Measurements from ENCODE around the gene SALL4. TPM values are rescaled to one million over a fixed set of nuclear protein-coding genes. Genes with fewer than 3 reads are reported as not detected.
A peak's percentile ranks its signal among the peaks of the same experiment; 100 is the strongest.

The SALL4 gene
- total RNA-seq, 1 experiment from 2014 or later, result 0.79 TPM

GRCh38 chr20:51812861-51813260 lies 10.5 kb upstream of the SALL4 start:
- Histone ChIP-seq H3K27ac (no peak overlapping the region), H3K36me3 (no peaks in the 10 kb centered on the region), H3K4me3 (no peak overlapping the region), H3K27me3 (replicated peaks) (no peaks in the 10 kb centered on the region), H3K9me3 (replicated peaks) (no peaks in the 10 kb centered on the region), H3K4me1 (replicated peaks) (no peaks in the 10 kb centered on the region)
- no peak for DNase-seq (ENCODE audit: low read depth in 1 of 2, low spot score in 2 of 2)

- Histone ChIP-seq H3K36me3 (no peaks in the 10 kb centered on the region), H3K4me3 (no peak overlapping the region), H3K27me3 (replicated peaks) (no peaks in the 10 kb centered on the region), H3K27ac (no peak overlapping the region), H3K4me1 (replicated peaks) (no peaks in the 10 kb centered on the region), H3K9me3 (replicated peaks) (no peaks in the 10 kb centered on the region)
- no peak for DNase-seq (ENCODE audit: low read depth in 1 of 2, low spot score in 2 of 2)
Measured at GRCh38 chr20:51811514-51812128, 9.3 kb upstream of the SALL4 start.

GRCh38 chr20:51811042-51811355 lies 8.7 kb upstream of the SALL4 start:
- DNase-seq (ENCODE audit: low read depth in 1 of 2, low spot score in 2 of 2), result no peak
- Histone ChIP-seq H3K36me3 (no peaks in the 10 kb centered on the region), H3K27me3 (replicated peaks) (no peaks in the 10 kb centered on the region)

GRCh38 chr20:51810155-51811041 lies 8.1 kb upstream of the SALL4 start:
- Histone ChIP-seq H3K4me3 (no peak overlapping the region), H3K27me3 (replicated peaks) (no peaks in the 10 kb centered on the region), H3K36me3 (no peaks in the 10 kb centered on the region), H3K4me1 (replicated peaks) (no peaks in the 10 kb centered on the region), H3K9me3 (replicated peaks) (no peaks in the 10 kb centered on the region), H3K27ac (no peak overlapping the region)
- DNase-seq (ENCODE audit: low read depth in 1 of 2, low spot score in 2 of 2), result no peak

More at GRCh38 chr20:51811042-51811355, 8.7 kb upstream of the SALL4 start:
- no peak overlapping the region for H3K4me3 ChIP-seq
- no peaks in the 10 kb centered on the region for H3K4me1 ChIP-seq (replicated peaks)
- H3K9me3 ChIP-seq (replicated peaks), result no peaks in the 10 kb centered on the region
- no peak overlapping the region for H3K27ac ChIP-seq

- no peak overlapping the region for H3K4me3 ChIP-seq
- H3K4me1 ChIP-seq (replicated peaks), result no peaks in the 10 kb centered on the region
- no peaks in the 10 kb centered on the region for H3K9me3 ChIP-seq (replicated peaks)
- DNase-seq (ENCODE audit: low read depth in 1 of 2, low spot score in 2 of 2), result no peak
- H3K36me3 ChIP-seq, result no peaks in the 10 kb centered on the region
- no peaks in the 10 kb centered on the region for H3K27me3 ChIP-seq (replicated peaks)
- H3K27ac ChIP-seq, result no peak overlapping the region
Measured at GRCh38 chr20:51807720-51808250, 5.5 kb upstream of the SALL4 start.

GRCh38 chr20:51804754-51805153 lies 2.4 kb upstream of the SALL4 start:
- H3K4me1 ChIP-seq (replicated peaks), result peaks cover 11% of the 10 kb centered on the region
- no peak for DNase-seq (ENCODE audit: low read depth in 1 of 2, low spot score in 2 of 2)
- H3K36me3 ChIP-seq, result no peaks in the 10 kb centered on the region
- H3K27me3 ChIP-seq (replicated peaks), result no peaks in the 10 kb centered on the region
- no peaks in the 10 kb centered on the region for H3K9me3 ChIP-seq (replicated peaks)
- H3K27ac ChIP-seq, result no peak overlapping the region
- H3K4me3 ChIP-seq, result no peak overlapping the region

- no peaks in the 10 kb centered on the region for H3K27me3 ChIP-seq (replicated peaks)
- H3K4me3 ChIP-seq, result no peak overlapping the region
- H3K9me3 ChIP-seq (replicated peaks), result no peaks in the 10 kb centered on the region
- H3K27ac ChIP-seq, result no peak overlapping the region
- no peaks in the 10 kb centered on the region for H3K36me3 ChIP-seq
- no peak for DNase-seq (ENCODE audit: low read depth in 1 of 2, low spot score in 2 of 2)
- H3K4me1 ChIP-seq (replicated peaks), result peaks cover 11% of the 10 kb centered on the region
Measured at GRCh38 chr20:51803148-51803854, 980 bp upstream of the SALL4 start.

GRCh38 chr20:51801823-51802123 lies 548 bp downstream of the SALL4 start:
- H3K36me3 ChIP-seq, result no peaks in the 10 kb centered on the region
- no peak overlapping the region for H3K27ac ChIP-seq
- DNase-seq (ENCODE audit: low read depth in 1 of 2, low spot score in 2 of 2), result no peak
- no peaks in the 10 kb centered on the region for H3K27me3 ChIP-seq (replicated peaks)
- peaks cover 11% of the 10 kb centered on the region for H3K4me1 ChIP-seq (replicated peaks)
- no peaks in the 10 kb centered on the region for H3K9me3 ChIP-seq (replicated peaks)
- no peak overlapping the region for H3K4me3 ChIP-seq

GRCh38 chr20:51801122-51801822 lies 1.0 kb downstream of the SALL4 start:
- Histone ChIP-seq H3K4me1 (replicated peaks) (peaks cover 11% of the 10 kb centered on the region), H3K36me3 (no peaks in the 10 kb centered on the region)
- DNase-seq (ENCODE audit: low read depth in 1 of 2, low spot score in 2 of 2), result no peak

GRCh38 chr20:51800872-51801121 lies 1.5 kb downstream of the SALL4 start:
- peak in 1 of 2 experiments; percentile 26 for DNase-seq (ENCODE audit: low read depth in 1 of 2, low spot score in 2 of 2)
- H3K4me3 ChIP-seq, result peak overlapping the region; percentile 39
- no peaks in the 10 kb centered on the region for H3K36me3 ChIP-seq

More at GRCh38 chr20:51801122-51801822, 1.0 kb downstream of the SALL4 start:
- no peak overlapping the region for H3K27ac ChIP-seq
- H3K9me3 ChIP-seq (replicated peaks), result no peaks in the 10 kb centered on the region
- H3K4me3 ChIP-seq, result peak overlapping the region; percentile 39
- H3K27me3 ChIP-seq (replicated peaks), result no peaks in the 10 kb centered on the region

GRCh38 chr20:51800060-51800871 lies 2.1 kb downstream of the SALL4 start:
- H3K9me3 ChIP-seq (replicated peaks), result no peaks in the 10 kb centered on the region
- H3K4me3 ChIP-seq, result peak overlapping the region; percentile 39
- no peaks in the 10 kb centered on the region for H3K27me3 ChIP-seq (replicated peaks)
- H3K36me3 ChIP-seq, result no peaks in the 10 kb centered on the region
- no peak overlapping the region for H3K27ac ChIP-seq
- DNase-seq (ENCODE audit: low read depth in 1 of 2, low spot score in 2 of 2), result peak; percentile 35 to 56
- H3K4me1 ChIP-seq (replicated peaks), result peaks cover 11% of the 10 kb centered on the region

More at GRCh38 chr20:51800872-51801121, 1.5 kb downstream of the SALL4 start:
- no peaks in the 10 kb centered on the region for H3K27me3 ChIP-seq (replicated peaks)
- H3K9me3 ChIP-seq (replicated peaks), result no peaks in the 10 kb centered on the region
- peaks cover 11% of the 10 kb centered on the region for H3K4me1 ChIP-seq (replicated peaks)
- H3K27ac ChIP-seq, result no peak overlapping the region

GRCh38 chr20:51799401-51799860 lies 2.9 kb downstream of the SALL4 start:
- no peak for DNase-seq (ENCODE audit: low read depth in 1 of 2, low spot score in 2 of 2)
- no peaks in the 10 kb centered on the region for H3K27me3 ChIP-seq (replicated peaks)
- peaks cover 11% of the 10 kb centered on the region for H3K4me1 ChIP-seq (replicated peaks)
- no peaks in the 10 kb centered on the region for H3K9me3 ChIP-seq (replicated peaks)
- H3K27ac ChIP-seq, result no peak overlapping the region
- H3K36me3 ChIP-seq, result no peaks in the 10 kb centered on the region
- no peak overlapping the region for H3K4me3 ChIP-seq

Measured in SJSA1 (cell line).